ENCODE data around the gene CD44.

DNA sequence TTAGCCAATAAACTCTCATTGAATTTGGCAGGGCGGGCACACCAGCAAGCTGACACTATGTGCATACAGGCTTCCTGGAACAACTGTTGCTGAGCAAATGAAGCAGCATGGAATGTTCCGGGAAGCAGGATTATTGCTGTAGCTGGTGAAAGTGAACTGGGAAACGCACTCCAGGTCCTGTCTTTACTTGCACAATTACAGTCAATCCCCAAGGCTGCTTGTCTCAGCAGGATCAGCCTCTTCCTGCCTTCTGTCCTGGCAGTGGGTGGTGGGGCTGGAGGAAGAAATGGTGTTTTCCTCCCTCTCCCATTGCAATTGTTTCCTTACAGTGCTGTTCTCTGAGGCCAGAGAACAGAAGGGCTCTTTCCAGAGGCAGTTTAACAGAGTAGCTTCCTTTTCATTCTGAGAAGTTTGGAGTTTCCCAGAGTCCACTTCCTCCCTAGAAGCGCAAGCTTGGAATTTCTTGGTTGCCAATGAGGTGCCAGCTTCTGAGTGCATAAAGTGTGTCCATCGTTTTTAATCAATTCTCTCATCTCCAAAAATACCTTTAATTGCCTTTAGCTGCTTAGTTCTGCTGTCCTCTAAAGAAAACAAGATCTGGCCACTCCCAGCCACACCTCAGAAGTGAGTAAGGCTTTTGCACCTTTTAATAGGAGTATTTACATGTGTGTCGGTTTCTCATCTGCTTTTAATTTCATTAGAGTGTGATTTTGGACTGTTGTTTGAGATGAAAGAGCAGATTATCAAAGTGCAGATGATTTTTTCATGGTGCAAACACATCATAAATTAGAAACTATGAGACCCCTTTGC is 19.9 kb downstream of the CD44 start:
- TF ChIP-seq, protein P1, sequence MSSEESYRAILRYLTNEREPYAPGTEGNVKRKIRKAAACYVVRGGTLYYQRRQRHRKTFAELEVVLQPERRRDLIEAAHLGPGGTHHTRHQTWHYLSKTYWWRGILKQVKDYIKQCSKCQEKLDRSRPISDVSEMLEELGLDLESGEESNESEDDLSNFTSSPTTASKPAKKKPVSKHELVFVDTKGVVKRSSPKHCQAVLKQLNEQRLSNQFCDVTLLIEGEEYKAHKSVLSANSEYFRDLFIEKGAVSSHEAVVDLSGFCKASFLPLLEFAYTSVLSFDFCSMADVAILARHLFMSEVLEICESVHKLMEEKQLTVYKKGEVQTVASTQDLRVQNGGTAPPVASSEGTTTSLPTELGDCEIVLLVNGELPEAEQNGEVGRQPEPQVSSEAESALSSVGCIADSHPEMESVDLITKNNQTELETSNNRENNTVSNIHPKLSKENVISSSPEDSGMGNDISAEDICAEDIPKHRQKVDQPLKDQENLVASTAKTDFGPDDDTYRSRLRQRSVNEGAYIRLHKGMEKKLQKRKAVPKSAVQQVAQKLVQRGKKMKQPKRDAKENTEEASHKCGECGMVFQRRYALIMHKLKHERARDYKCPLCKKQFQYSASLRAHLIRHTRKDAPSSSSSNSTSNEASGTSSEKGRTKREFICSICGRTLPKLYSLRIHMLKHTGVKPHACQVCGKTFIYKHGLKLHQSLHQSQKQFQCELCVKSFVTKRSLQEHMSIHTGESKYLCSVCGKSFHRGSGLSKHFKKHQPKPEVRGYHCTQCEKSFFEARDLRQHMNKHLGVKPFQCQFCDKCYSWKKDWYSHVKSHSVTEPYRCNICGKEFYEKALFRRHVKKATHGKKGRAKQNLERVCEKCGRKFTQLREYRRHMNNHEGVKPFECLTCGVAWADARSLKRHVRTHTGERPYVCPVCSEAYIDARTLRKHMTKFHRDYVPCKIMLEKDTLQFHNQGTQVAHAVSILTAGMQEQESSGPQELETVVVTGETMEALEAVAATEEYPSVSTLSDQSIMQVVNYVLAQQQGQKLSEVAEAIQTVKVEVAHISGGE (CRISPR knock-in tag; IDR thresholded peaks at IDR 0.05) = no peak
- TF ChIP-seq POLR2AphosphoS2 (IDR thresholded peaks at IDR 0.05; ENCODE audit: low read depth, low read length) (no peak), SIN3A (IDR thresholded peaks at IDR 0.05; ENCODE audit: low read depth, low read length) (no peak), TBL1XR1 (IDR thresholded peaks at IDR 0.05; ENCODE audit: low read depth, low read length) (no peak), EED (IDR thresholded peaks at IDR 0.05; ENCODE audit: low read depth) (no peak), SMC3 (IDR thresholded peaks at IDR 0.05; ENCODE audit: borderline replicate concordance, low read length) (no peak), POLR2A (IDR thresholded peaks at IDR 0.05; ENCODE audit: low read depth, low read length) (no peak), RFX5 (IDR thresholded peaks at IDR 0.05; ENCODE audit: low read depth, low read length) (no peak)
- TF ChIP-seq, protein P2, sequence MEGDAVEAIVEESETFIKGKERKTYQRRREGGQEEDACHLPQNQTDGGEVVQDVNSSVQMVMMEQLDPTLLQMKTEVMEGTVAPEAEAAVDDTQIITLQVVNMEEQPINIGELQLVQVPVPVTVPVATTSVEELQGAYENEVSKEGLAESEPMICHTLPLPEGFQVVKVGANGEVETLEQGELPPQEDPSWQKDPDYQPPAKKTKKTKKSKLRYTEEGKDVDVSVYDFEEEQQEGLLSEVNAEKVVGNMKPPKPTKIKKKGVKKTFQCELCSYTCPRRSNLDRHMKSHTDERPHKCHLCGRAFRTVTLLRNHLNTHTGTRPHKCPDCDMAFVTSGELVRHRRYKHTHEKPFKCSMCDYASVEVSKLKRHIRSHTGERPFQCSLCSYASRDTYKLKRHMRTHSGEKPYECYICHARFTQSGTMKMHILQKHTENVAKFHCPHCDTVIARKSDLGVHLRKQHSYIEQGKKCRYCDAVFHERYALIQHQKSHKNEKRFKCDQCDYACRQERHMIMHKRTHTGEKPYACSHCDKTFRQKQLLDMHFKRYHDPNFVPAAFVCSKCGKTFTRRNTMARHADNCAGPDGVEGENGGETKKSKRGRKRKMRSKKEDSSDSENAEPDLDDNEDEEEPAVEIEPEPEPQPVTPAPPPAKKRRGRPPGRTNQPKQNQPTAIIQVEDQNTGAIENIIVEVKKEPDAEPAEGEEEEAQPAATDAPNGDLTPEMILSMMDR (IDR thresholded peaks at IDR 0.05 in 2 of 3, conservative IDR thresholded peaks at IDR 0.05 in 1 of 3; ENCODE audit: control insufficient read depth in 2 of 3, extremely low read depth in 1 of 3, insufficient read depth in 1 of 3, low read depth in 3 of 3, low read length in 3 of 3) = no peak
- TF ChIP-seq, protein P3, sequence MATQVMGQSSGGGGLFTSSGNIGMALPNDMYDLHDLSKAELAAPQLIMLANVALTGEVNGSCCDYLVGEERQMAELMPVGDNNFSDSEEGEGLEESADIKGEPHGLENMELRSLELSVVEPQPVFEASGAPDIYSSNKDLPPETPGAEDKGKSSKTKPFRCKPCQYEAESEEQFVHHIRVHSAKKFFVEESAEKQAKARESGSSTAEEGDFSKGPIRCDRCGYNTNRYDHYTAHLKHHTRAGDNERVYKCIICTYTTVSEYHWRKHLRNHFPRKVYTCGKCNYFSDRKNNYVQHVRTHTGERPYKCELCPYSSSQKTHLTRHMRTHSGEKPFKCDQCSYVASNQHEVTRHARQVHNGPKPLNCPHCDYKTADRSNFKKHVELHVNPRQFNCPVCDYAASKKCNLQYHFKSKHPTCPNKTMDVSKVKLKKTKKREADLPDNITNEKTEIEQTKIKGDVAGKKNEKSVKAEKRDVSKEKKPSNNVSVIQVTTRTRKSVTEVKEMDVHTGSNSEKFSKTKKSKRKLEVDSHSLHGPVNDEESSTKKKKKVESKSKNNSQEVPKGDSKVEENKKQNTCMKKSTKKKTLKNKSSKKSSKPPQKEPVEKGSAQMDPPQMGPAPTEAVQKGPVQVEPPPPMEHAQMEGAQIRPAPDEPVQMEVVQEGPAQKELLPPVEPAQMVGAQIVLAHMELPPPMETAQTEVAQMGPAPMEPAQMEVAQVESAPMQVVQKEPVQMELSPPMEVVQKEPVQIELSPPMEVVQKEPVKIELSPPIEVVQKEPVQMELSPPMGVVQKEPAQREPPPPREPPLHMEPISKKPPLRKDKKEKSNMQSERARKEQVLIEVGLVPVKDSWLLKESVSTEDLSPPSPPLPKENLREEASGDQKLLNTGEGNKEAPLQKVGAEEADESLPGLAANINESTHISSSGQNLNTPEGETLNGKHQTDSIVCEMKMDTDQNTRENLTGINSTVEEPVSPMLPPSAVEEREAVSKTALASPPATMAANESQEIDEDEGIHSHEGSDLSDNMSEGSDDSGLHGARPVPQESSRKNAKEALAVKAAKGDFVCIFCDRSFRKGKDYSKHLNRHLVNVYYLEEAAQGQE (IDR thresholded peaks at IDR 0.05; ENCODE audit: low read depth, low read length) = no peak

Measured in GM12878 (cell line).